ACHN (cell line): ENCODE data around the gene HEXIM1.

Source experiments
- DNase-seq: peaks from one replicate; pipeline ENCODE4 v3.0.0-alpha.2; 2015
- in situ Hi-C: cut with HindIII; loops from 2 replicates; pipeline ENCODE4 v1.10.0; 2017; ENCODE audit warnings: low sequenced_read_pairs, low pct_ligation_motif_present, low pct_unique_long_range_greater_than_20kb

HEXIM1 gene

DNA sequence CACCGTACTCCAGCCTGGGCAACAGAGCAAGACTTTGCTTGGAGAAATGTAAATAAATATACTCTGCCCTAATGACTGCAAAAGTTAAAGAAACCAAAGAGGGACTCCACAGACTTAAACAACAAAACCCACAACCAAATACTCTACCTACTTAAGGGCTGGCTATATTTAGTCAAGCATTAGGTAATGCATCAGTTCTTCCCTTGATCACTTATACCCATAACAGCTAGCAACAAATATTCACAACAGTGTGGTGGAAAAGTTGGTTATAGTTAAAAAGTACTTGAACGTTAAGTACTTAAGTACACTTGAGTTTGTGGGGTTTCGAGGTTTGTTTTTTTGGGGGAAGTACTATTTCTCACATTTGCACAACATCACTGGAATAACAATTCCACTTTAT, 8.0 kb downstream of the HEXIM1 start:
- in situ Hi-C loops, result no loop called here
- no peak for DNase-seq

- in situ Hi-C loops, result no loop called here
- DNase-seq, result peak; percentile 72
Observed at GRCh38 chr17:45160447-45161287, 12.4 kb downstream of the HEXIM1 start.

DNA sequence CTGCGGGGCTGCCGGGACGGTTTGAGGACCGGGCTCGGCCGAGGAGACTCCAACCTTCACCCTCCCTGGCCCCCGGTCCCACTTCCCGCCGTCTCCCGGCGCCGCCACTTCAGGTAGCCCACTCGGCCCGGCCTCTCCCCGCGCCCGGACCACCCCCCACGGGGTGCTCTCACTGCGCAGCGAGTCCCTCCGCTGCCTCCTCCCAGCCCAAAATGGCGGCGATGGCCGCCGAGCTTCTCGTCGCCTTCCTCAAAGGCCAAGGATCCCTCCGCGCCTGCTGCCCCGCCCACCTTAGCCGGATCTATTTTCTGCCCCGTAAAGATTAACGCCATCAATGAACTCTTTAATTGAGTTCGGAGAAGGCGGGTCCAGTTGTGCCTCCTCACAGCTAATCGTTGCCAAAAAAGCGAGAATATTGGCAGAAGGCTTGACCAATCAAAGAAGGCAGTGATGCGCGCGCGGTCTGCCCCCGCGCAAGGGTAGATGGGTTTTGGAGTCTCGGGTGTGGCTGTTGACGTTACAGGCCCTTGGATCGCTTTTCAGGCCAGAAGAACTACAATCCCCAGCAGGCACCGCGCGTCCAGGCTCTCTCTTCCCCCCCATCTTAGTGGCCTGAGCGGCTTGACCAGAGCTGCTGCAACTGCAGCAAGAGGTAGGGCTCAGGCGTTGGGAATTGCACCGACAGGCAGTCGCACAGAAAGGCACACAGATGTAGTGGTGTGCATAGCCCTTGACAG, 13.2 kb downstream of the HEXIM1 start, which contains the start of gene HEXIM2:
HEXIM2 (plus strand) TSS at position 588 of the 737 bp plus-strand sequence. CDS start 919 bp downstream, outside the sequence.
- DNase-seq, result peak; percentile 100
- in situ Hi-C loops, result no loop called here

GRCh38 chr17:45162025-45162687, 13.9 kb downstream of the HEXIM1 start:
- no peak for DNase-seq
- in situ Hi-C loops, result no loop called here

DNA sequence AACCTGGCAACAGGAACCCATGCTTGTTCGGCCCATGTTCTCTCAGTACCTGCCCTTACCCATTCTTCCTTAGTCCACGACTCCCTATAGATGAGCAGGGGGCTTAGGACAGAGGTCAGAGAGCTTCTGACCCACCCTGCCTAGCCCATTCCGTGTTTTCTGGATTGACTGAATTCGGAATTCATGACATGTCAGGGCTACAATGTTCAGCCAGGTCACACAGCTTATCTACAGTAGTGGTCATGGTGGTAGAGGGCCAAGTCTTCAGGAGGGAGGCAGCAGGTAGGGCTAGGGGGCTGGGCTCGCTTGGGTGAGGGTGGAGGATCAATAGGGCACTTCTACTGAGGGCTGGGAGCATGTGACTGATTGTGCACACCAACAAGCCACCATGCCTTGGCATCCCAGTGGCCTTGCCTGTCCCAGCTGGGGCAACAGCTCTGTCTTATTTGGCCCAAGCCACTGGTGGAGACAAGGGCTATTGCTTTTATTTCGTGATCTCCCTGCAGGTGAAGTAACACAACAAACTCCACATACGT, 16.5 kb downstream of the HEXIM1 start:
- in situ Hi-C loops, result no loop called here
- no peak for DNase-seq

- in situ Hi-C loops, result no loop called here
- DNase-seq, result no peak
Observed at GRCh38 chr17:45168991-45169752, 20.9 kb downstream of the HEXIM1 start.

- in situ Hi-C loops, result no loop called here
- DNase-seq, result no peak
Observed at GRCh38 chr17:45170280-45170930, 22.1 kb downstream of the HEXIM1 start.

- in situ Hi-C loops, result no loop called here
- DNase-seq, result peak; percentile 33
Observed at GRCh38 chr17:45170931-45171337, 22.7 kb downstream of the HEXIM1 start.

GRCh38 chr17:45171338-45172231, 23.3 kb downstream of the HEXIM1 start:
- DNase-seq, result peak; percentile 70
- in situ Hi-C loops, result no loop called here

DNA sequence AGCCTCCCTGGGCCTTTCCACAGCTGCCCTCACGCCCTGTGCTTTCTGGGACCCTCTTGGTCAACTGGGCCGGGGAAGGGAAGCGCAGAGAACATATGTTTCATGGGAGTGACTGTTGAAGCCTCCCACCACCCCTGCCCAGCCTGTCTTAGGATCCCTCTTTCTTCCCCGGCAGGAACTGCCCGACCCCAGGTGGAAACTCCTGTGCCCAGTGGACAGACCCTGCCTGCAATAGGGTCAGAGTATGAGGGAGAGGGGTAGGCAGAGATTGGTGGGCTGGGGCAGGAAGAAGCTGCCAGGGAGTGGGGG, 23.9 kb downstream of the HEXIM1 start:
- in situ Hi-C loops, result no loop called here
- no peak for DNase-seq

GRCh38 chr17:45172541-45173286, 24.4 kb downstream of the HEXIM1 start:
- peak; percentile 97 for DNase-seq
- in situ Hi-C loops, result no loop called here

DNA sequence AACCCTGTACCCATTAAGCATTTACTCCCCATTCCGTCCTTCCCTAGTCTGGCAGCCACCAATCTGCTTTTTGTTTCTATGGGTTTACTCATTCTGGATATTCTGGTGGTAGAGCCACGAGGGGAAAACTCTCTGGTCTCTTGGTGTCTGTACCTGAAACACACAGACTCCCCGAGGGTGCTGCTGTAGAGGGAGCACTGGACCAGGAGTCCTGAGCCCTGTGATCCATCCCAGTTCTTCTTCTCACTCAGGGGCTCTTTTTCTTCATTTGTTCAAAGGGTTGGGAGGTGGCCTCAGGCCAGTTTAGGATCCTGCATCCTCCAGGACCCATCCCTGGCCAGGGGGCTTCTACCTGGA, 27.5 kb downstream of the HEXIM1 start:
- in situ Hi-C loops, result no loop called here
- DNase-seq, result no peak

DNA sequence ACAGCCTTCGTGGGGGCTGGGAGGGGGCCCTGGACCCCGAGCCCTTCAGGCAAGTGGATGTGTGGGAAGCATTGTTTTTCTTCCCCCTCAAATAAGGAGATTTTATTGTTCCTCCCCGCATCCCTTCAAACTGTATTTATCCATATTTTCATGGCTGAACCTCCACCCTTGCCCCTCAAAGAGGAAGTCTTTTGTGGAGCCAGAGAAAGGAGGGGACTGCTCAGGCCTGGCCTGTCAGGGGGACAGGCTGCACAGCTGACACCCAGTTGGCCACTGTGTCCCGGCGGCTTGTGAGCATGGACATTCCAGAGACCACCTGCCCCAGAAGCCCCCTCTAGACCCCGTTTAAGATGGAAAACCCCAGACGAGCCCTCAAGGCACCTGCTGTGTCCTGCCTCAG, 29.3 kb downstream of the HEXIM1 start:
- DNase-seq, result no peak
- in situ Hi-C loops, result no loop called here

GRCh38 chr17:45184144-45184543, 35.9 kb downstream of the HEXIM1 start:
- DNase-seq, result no peak
- in situ Hi-C loops, result no loop called here

DNA sequence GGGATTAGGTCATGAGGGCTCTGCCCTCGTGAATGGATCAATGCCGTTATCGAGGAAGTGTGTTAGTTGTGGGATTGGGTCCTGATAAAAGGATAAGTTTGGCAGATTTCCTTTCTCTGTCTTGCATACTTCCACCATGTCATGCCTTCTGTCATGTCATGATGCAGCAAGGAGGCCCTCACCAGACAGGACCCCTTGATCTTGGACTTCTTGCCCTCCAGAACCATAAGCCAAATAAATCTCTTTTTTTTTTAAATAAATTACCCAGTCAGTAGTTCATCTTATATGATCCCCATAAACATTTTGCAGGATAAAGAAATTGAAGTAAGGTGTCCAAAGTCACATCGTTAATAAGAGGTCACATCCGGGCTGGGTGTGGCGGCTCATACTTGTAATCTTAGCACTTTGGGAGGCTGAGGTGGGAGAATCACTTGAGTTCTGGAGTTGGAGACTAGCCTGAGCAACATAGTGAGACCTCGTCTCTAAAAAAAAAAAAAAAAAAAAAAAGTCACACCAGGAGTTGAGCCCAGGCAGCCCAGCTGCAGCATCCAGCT, 38.6 kb downstream of the HEXIM1 start:
- no peak for DNase-seq
- in situ Hi-C loops, result no loop called here

DNA sequence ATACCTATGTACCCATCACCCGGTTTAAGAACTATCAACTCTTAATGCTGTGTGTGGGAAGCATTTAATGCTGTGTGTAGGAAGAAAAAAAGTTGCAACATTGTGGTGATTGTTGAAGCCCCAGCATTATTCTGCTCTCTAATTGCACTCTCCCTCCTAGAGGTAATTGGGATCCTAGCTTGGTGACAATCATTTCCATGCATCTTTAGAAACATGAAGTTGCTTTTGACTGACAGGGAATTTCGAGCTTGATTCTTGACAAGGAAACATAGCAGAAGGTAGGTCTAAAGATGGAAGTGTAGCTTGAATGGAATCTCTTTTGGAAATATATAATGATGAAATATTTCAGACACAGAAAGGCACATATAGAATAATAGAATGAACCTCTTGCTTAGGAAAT, 40.7 kb downstream of the HEXIM1 start:
- in situ Hi-C loops, result no loop called here
- DNase-seq, result no peak
